B cell (primary cell): ENCODE results near the gene HERC5.

ENCODE experiments used
- CTCF ChIP-seq: fragments of 200-600 bp; IDR thresholded peaks from one replicate; pipeline ENCODE4 v1.8.0; 2022; ENCODE audit warnings: antibody characterized with exemption, mild to moderate bottlenecking
- EZH2 ChIP-seq: IDR thresholded peaks from 2 replicates; pipeline ENCODE4 v1.6.1; 2012; ENCODE audit warnings: borderline replicate concordance, low read depth, mild to moderate bottlenecking, moderate library complexity, low read length; ENCODE audit not compliant: insufficient read depth, poor library complexity, severe bottlenecking

- TF ChIP-seq CTCF (no peak), EZH2 (no peak)
Observed at GRCh38 chr4:88418411-88418810, 38.5 kb upstream of the HERC5 start.
